Right cardiac atrium (tissue), 5 donors: ENCODE measurements around the gene ZNF565. TPM values are rescaled to one million over a fixed set of nuclear protein-coding genes. Genes with fewer than 3 reads are reported as not detected.
"Not testable (repeated sequence)": the region's sequence is repeated elsewhere in the genome, so short reads cannot be mapped to it uniquely, and the experiment has no call there.

Source experiments
- ATAC-seq, 2 donors: fragments of 200-7000 bp; cut with Tn5 transposase; one replicate each; pipeline versions ENCODE4 v1.8.0 to v1.9.1; 2020; ENCODE audit warnings: moderate library complexity in 2 of 2, mild to moderate bottlenecking in 1 of 2
- DNase-seq, 3 donors: peaks; one replicate each; pipeline ENCODE4 v3.0.0-alpha.2; 2020
- H3K27ac ChIP-seq: one replicate; pipeline ENCODE4 v1.5.1; 2013; ENCODE audit warnings: mild to moderate bottlenecking, low read length, control low read depth, moderate library complexity
- H3K27me3 ChIP-seq: one replicate; pipeline ENCODE4 v1.6.1; 2013; ENCODE audit not compliant: control insufficient read depth, insufficient read depth
- H3K4me1 ChIP-seq: one replicate; pipeline ENCODE4 v1.6.1; 2013; ENCODE audit warnings: low read length; ENCODE audit not compliant: control insufficient read depth, insufficient read depth
- H3K4me3 ChIP-seq: one replicate; pipeline ENCODE4 v1.5.1; 2013; ENCODE audit warnings: low read length, control low read depth
- H3K9me3 ChIP-seq: one replicate; pipeline ENCODE4 v1.6.1; 2013; ENCODE audit warnings: low read length; ENCODE audit not compliant: control insufficient read depth
- WGBS: extraction: QIAGEN DNeasy Blood & Tissue Kit; methylation state at CpG from one replicate; pipeline ENCODE4 v1.1.7; 2013; 5-methylcytosine and 5-hydroxymethylcytosine counted together
- intact Hi-C, 4 donors: fragments of 100-400 bp; cut with DNase I; formaldehyde crosslinking; loops; one replicate each; pipeline versions ENCODE4 v1.11.0 to v1.14.0; 2022 to 2023
- polyA plus RNA-seq: library from polyadenylated mRNA; stranded (reverse); fragments of 200-250 nt; gene quantifications from one replicate; pipeline ENCODE4 v1.2.3, GENCODE V29; 2013
- total RNA-seq, 4 donors: library from RNA; stranded (reverse); fragmentation: NEBNext Ultra II Directional; extraction: Animal tissue kit (Norgen Biotek cat#: 25700); gene quantifications; one replicate each; pipeline ENCODE4 v1.2.1, GENCODE V29; 2021
- donor health status: healthy with polysubstance abuse.
- donor health status: DM: no; HTN: yes; CAD: no.
- donor health status: DM: no; HTN: no; CAD: no.
- donor health status: DM: no; HTN: yes; CAD: no; lungs with severe emphysema.
- donor health status: DM: yes; HTN: yes; CAD: no.

Gene ZNF565
- total and polyA plus RNA-seq, 5 donors = 3.2 to 5.0 (median 4.7) TPM

- intact Hi-C loops = loop anchor here in 3 of 4 donors (5.0 kb wide), 2 partner anchors 47 to 112 kb away; no protein-coding TSS in a partner anchor
- 81% methylated on average over 8 of the region's 8 CpGs for WGBS
- not testable (repeated sequence) for H3K9me3 ChIP-seq, ATAC-seq, H3K4me1 ChIP-seq, H3K27me3 ChIP-seq, DNase-seq, H3K4me3 ChIP-seq, H3K27ac ChIP-seq
Observed at GRCh38 chr19:36173846-36174245, 40.6 kb downstream of the ZNF565 start.

- DNase-seq (no peak), ATAC-seq (no peak)
- Histone ChIP-seq H3K9me3 (no peaks in the 10 kb centered on the region), H3K4me3 (no peak overlapping the region), H3K4me1 (peaks cover 5% of the 10 kb centered on the region), H3K27me3 (no peaks in the 10 kb centered on the region), H3K27ac (no peak overlapping the region)
- intact Hi-C loops = loop anchor here in 3 of 4 donors (5.0 kb wide), 2 partner anchors 46 to 111 kb away; no protein-coding TSS in a partner anchor
- WGBS = 93% methylated on average over 5 of the region's 5 CpGs
Observed at GRCh38 chr19:36172852-36173251, 41.6 kb downstream of the ZNF565 start.

- intact Hi-C loops = loop anchor here in 1 of 4 donors (5.0 kb wide), 1 partner anchor 107 kb away; no protein-coding TSS in a partner anchor
- Histone ChIP-seq H3K27ac (peak overlapping the region; percentile 94), H3K9me3 (no peaks in the 10 kb centered on the region), H3K4me3 (no peak overlapping the region), H3K27me3 (no peaks in the 10 kb centered on the region), H3K4me1 (peaks cover 5% of the 10 kb centered on the region)
- peak in 2 of 3 donors; percentile 24 to 73 for DNase-seq
- 27% methylated on average over 9 of the region's 9 CpGs for WGBS
- peak; percentile 69 to 82 for ATAC-seq
Observed at GRCh38 chr19:36169084-36169760, 45.2 kb downstream of the ZNF565 start.

- Histone ChIP-seq H3K9me3 (no peaks in the 10 kb centered on the region), H3K4me1 (no peaks in the 10 kb centered on the region), H3K27me3 (no peaks in the 10 kb centered on the region), H3K4me3 (no peak overlapping the region), H3K27ac (no peak overlapping the region)
- intact Hi-C loops = no loop called here
- DNase-seq = peak in 1 of 3 donors; percentile 10
- peak in 1 of 2 donors; percentile 33 for ATAC-seq
- 96% methylated on average over 12 of the region's 12 CpGs for WGBS
Observed at GRCh38 chr19:36163813-36164212, 50.7 kb downstream of the ZNF565 start.

GRCh38 chr19:36160821-36161596 lies 53.5 kb downstream of the ZNF565 start:
- H3K27ac ChIP-seq = peak overlapping the region; percentile 10
- no peaks in the 10 kb centered on the region for H3K9me3 ChIP-seq
- DNase-seq (peak in 1 of 3 donors; percentile 14), ATAC-seq (no peak)
- 73% methylated on average over 7 of the region's 7 CpGs for WGBS
- H3K27me3 ChIP-seq = no peaks in the 10 kb centered on the region
- H3K4me1 ChIP-seq = no peaks in the 10 kb centered on the region
- intact Hi-C loops = no loop called here
- H3K4me3 ChIP-seq = no peak overlapping the region

- peaks cover 3% of the 10 kb centered on the region for H3K4me1 ChIP-seq
- intact Hi-C loops = no loop called here
- ATAC-seq = no peak
- no peaks in the 10 kb centered on the region for H3K9me3 ChIP-seq
- WGBS = 88% methylated on average over 10 of the region's 10 CpGs
- H3K4me3 ChIP-seq = peak overlapping the region; percentile 71
- H3K27me3 ChIP-seq = no peaks in the 10 kb centered on the region
- peak in 2 of 3 donors; percentile 29 to 40 for DNase-seq
- peak overlapping the region; percentile 97 for H3K27ac ChIP-seq
Observed at GRCh38 chr19:36153126-36153525, 61.3 kb downstream of the ZNF565 start.

- DNase-seq (peak; percentile 82 to 93 (median 92)), ATAC-seq (peak; percentile 91 to 93)
- 8% methylated on average over 40 of the region's 40 CpGs for WGBS
- peak within 1 kb of the TSS; percentile 71 for H3K4me3 ChIP-seq
- intact Hi-C loops = no loop called here
- H3K9me3 ChIP-seq = no peaks in the 10 kb centered on the region
- peaks cover 3% of the 10 kb centered on the region for H3K4me1 ChIP-seq
- H3K27ac ChIP-seq = peak within 1 kb of the TSS; percentile 97
- no peaks in the 10 kb centered on the region for H3K27me3 ChIP-seq
Observed at GRCh38 chr19:36152352-36153091, 61.9 kb downstream of the ZNF565 start, which contains the start of gene COX7A1. Gene COX7A1 (minus strand): TSS chr19:36152447. CDS start chr19:36152407, 40 bp downstream.

- Histone ChIP-seq H3K27ac (peak overlapping the region; percentile 97), H3K9me3 (no peaks in the 10 kb centered on the region), H3K27me3 (no peaks in the 10 kb centered on the region), H3K4me1 (peaks cover 3% of the 10 kb centered on the region), H3K4me3 (peak overlapping the region; percentile 71)
- intact Hi-C loops = no loop called here
- ATAC-seq (no peak), DNase-seq (no peak)
- 15% methylated on average over 16 of the region's 16 CpGs for WGBS
Observed at GRCh38 chr19:36152019-36152351, 62.5 kb downstream of the ZNF565 start.

- DNase-seq (peak; percentile 77 to 88 (median 85)), ATAC-seq (peak; percentile 73 to 81)
- intact Hi-C loops = no loop called here
- Histone ChIP-seq H3K4me1 (peaks cover 3% of the 10 kb centered on the region), H3K9me3 (no peaks in the 10 kb centered on the region), H3K27ac (peak overlapping the region; percentile 97), H3K4me3 (peak overlapping the region; percentile 71), H3K27me3 (no peaks in the 10 kb centered on the region)
- WGBS = 26% methylated on average over 47 of the region's 47 CpGs
Observed at GRCh38 chr19:36151144-36152018, 63.1 kb downstream of the ZNF565 start.

- intact Hi-C loops = no loop called here
- Histone ChIP-seq H3K27ac (peak overlapping the region; percentile 97), H3K4me1 (peaks cover 3% of the 10 kb centered on the region), H3K4me3 (peak overlapping the region; percentile 71), H3K27me3 (no peaks in the 10 kb centered on the region), H3K9me3 (no peaks in the 10 kb centered on the region)
- ATAC-seq (peak; percentile 1 to 2), DNase-seq (peak in 2 of 3 donors; percentile 37 to 57)
- WGBS = 51% methylated on average over 5 of the region's 5 CpGs
Observed at GRCh38 chr19:36150586-36150985, 63.9 kb downstream of the ZNF565 start.
